Progenitor cell of endocrine pancreas (in vitro differentiated cells): ENCODE measurements around the gene WWC2. TPM values are rescaled to one million over a fixed set of nuclear protein-coding genes. Genes with fewer than 3 reads are reported as not detected.

Experiments
- DNase-seq: peaks from one replicate; pipeline ENCODE4 v3.0.0; 2021; ENCODE audit warnings: low spot score; ENCODE audit not compliant: unreplicated experiment
- H3K27ac Mint-ChIP-seq: 2 replicates; pipeline ENCODE4 v1.8.0; 2021; ENCODE audit warnings: mild to moderate bottlenecking, moderate library complexity, mixed read lengths
- H3K27me3 Mint-ChIP-seq: 2 replicates; pipeline ENCODE4 v1.8.0; 2021; ENCODE audit warnings: mixed read lengths
- H3K36me3 Mint-ChIP-seq: 2 replicates; pipeline ENCODE4 v1.8.0; 2022; ENCODE audit warnings: mixed read lengths; ENCODE audit not compliant: insufficient read depth
- H3K4me1 Mint-ChIP-seq: 2 replicates; pipeline ENCODE4 v1.8.0; 2021; ENCODE audit warnings: low read depth, mixed read lengths
- H3K4me3 Mint-ChIP-seq: 2 replicates; pipeline ENCODE4 v1.8.0; 2021; ENCODE audit warnings: low read depth, mild to moderate bottlenecking, moderate library complexity, mixed read lengths
- H3K9me3 Mint-ChIP-seq: 2 replicates; pipeline ENCODE4 v1.8.0; 2021; ENCODE audit warnings: low read depth, mixed read lengths
- total RNA-seq: library from RNA; stranded (reverse); gene quantifications from 2 replicates; pipeline ENCODE4 v1.2.1, GENCODE V29; 2021
- TF ChIP-seq, protein P1 (sequence below): fragments of 200-600 bp; sonication (generic); IDR thresholded peaks from one replicate; pipeline ENCODE4 v1.5.0; 2021; ENCODE audit warnings: antibody characterized with exemption, mild to moderate bottlenecking; ENCODE audit not compliant: unreplicated experiment

The WWC2 gene
- total RNA-seq, 1 donor from 2014 or later = 57.0 TPM

DNA sequence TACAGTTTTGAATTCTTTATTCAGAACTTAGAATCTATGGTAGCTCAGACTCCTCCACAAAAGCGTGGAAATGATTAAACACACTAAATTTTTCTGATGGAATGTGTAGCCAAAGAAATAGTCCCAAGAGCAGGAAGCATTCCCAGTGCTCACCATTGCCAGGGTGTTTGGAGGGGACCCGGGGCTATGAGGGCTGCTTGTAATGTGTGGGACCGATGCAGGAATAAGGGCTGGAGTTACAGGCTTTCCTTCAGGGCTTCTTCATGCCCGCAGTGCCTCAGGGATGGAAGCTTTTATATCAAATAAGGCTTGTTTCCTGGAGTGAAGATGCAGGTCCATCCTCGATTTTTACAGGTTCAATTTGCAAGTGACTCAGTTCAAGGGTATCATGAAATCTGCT lies 25.8 kb downstream of the WWC2 start:
- no peak overlapping the region for H3K4me3 Mint-ChIP-seq
- no peak overlapping the region for H3K27ac Mint-ChIP-seq
- no peaks in the 10 kb centered on the region for H3K9me3 Mint-ChIP-seq
- TF ChIP-seq, protein P1, sequence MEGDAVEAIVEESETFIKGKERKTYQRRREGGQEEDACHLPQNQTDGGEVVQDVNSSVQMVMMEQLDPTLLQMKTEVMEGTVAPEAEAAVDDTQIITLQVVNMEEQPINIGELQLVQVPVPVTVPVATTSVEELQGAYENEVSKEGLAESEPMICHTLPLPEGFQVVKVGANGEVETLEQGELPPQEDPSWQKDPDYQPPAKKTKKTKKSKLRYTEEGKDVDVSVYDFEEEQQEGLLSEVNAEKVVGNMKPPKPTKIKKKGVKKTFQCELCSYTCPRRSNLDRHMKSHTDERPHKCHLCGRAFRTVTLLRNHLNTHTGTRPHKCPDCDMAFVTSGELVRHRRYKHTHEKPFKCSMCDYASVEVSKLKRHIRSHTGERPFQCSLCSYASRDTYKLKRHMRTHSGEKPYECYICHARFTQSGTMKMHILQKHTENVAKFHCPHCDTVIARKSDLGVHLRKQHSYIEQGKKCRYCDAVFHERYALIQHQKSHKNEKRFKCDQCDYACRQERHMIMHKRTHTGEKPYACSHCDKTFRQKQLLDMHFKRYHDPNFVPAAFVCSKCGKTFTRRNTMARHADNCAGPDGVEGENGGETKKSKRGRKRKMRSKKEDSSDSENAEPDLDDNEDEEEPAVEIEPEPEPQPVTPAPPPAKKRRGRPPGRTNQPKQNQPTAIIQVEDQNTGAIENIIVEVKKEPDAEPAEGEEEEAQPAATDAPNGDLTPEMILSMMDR = no peak
- no peaks in the 10 kb centered on the region for H3K36me3 Mint-ChIP-seq
- DNase-seq = no peak
- H3K27me3 Mint-ChIP-seq = no peaks in the 10 kb centered on the region
- peaks cover 14% of the 10 kb centered on the region for H3K4me1 Mint-ChIP-seq

DNA sequence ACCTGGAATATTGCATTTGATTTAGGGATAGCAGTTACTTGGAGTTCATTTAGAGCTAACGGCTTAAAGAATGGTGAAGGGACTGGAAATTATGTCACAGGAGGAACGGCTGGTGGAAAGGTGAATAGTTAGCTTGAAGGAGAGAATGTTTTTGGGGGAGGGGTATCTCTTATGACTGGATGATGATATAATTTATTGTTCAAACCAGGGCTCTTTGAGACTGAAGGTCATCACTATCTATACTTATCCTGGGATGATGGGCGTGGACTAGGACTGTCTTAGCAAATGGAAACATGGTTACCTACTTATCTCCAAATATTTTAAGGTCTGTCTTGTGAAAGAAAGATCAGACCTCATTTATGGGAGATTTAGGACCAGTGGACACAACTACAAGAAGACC lies 30.1 kb downstream of the WWC2 start:
- Mint-ChIP-seq H3K4me1 (peaks cover 8% of the 10 kb centered on the region), H3K27ac (peak overlapping the region; percentile 3), H3K27me3 (no peaks in the 10 kb centered on the region), H3K36me3 (no peaks in the 10 kb centered on the region), H3K4me3 (no peak overlapping the region), H3K9me3 (no peaks in the 10 kb centered on the region)
- TF ChIP-seq, protein P1 = no peak
- no peak for DNase-seq

DNA sequence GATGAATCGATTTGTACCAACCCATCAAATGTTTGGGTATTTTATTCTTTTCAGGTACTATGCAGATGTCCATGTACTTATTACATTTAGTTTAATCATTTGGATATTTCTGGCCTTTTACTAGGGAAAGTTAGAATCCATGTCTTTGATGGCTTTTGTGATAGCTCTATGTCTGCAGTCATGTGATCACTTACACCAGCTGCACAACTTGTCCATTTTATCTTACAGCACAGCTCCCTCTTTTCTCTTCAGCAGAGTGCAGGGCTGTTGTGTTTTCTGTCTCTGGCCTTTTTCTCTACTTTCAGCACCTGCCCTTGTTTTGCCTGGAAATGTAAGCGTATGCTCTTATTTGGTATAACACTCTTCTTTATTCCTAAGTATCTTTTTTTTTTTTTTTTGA lies 30.6 kb downstream of the WWC2 start:
- Mint-ChIP-seq H3K36me3 (no peaks in the 10 kb centered on the region), H3K27me3 (no peaks in the 10 kb centered on the region), H3K4me3 (no peak overlapping the region), H3K4me1 (peaks cover 7% of the 10 kb centered on the region), H3K27ac (no peak overlapping the region), H3K9me3 (no peaks in the 10 kb centered on the region)
- TF ChIP-seq, protein P1 = no peak
- DNase-seq = no peak

DNA sequence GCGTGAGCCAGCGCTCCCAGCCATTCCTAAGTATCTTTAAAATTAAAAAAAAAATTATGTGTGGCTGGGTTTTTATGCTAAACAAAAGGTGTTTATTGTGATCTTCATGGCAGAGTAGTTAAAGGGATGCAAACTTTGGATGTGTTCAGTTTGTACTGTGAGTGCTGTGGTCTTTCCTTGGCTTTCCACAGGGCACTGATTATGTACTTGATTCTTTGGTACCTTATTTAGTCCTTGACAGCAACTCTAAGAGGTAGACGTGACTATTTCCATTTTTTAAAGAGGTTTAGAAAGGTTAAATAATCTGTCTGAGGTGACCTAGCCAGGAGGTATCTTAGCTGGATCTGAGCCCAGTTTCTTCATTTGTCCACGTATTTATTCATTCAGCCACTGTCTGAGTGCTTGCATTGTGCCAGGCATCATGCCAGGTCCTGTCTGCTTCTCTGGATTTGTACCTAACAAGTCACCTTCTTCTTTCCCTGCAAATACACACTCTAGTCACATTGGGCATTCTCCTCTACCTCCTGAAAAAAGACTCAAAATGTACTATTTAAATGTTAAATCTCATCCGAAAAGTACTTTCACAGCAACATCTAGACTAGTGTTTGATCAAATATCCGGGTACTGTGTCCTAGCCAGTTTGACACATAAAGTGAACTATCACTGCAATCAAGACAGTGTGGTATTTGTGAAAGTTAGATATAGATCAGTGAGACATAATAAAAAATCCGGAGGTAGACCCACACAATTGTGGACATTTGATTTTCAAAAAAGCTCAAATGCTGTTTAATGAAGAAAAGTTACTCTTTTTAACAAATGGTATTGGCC lies 31.5 kb downstream of the WWC2 start:
- Mint-ChIP-seq H3K4me1 (peaks cover 7% of the 10 kb centered on the region), H3K9me3 (peaks cover 3% of the 10 kb centered on the region), H3K27ac (no peak overlapping the region), H3K4me3 (no peak overlapping the region), H3K36me3 (no peaks in the 10 kb centered on the region), H3K27me3 (no peaks in the 10 kb centered on the region)
- DNase-seq = no peak
- TF ChIP-seq, protein P1 = no peak

- peaks cover 6% of the 10 kb centered on the region for H3K4me1 Mint-ChIP-seq
- DNase-seq = no peak
- H3K4me3 Mint-ChIP-seq = no peak overlapping the region
- peaks cover 11% of the 10 kb centered on the region for H3K9me3 Mint-ChIP-seq
- H3K27me3 Mint-ChIP-seq = no peaks in the 10 kb centered on the region
- H3K27ac Mint-ChIP-seq = no peak overlapping the region
- TF ChIP-seq, protein P1 = no peak
- H3K36me3 Mint-ChIP-seq = peaks cover 1% of the 10 kb centered on the region
Measured at GRCh38 chr4:183132081-183132480, 33.0 kb downstream of the WWC2 start.
